SK-N-SH (cell line): Measurements from ENCODE around the gene TCTN1.
"Not testable (repeated sequence)": the region's sequence is repeated elsewhere in the genome, so short reads cannot be mapped to it uniquely, and the experiment has no call there.

Experiments
- CTCF ChIP-seq: fragments of 200-600 bp; sonication (generic); IDR thresholded peaks from 2 replicates; pipeline ENCODE4 v1.6.1; 2017; ENCODE audit warnings: antibody characterized with exemption, mild to moderate bottlenecking, moderate library complexity
- EP300 ChIP-seq, 2 experiments: IDR thresholded peaks; 2 replicates each; pipeline versions ENCODE4 v1.4.0 to v1.6.1; 2012; ENCODE audit warnings: borderline replicate concordance in 1 of 2, low read depth in 1 of 2, low read length in 1 of 2
- FOSL2 ChIP-seq: IDR thresholded peaks from 2 replicates; pipeline ENCODE4 v1.4.0; 2012; ENCODE audit warnings: low read depth, mild to moderate bottlenecking, moderate library complexity, borderline replicate concordance
- GATA2 ChIP-seq: sonication (generic); formaldehyde crosslinking; IDR thresholded peaks from 2 replicates; pipeline ENCODE4 v1.5.0; 2020; ENCODE audit warnings: mild to moderate bottlenecking, missing genetic modification reagents
- PBX3 ChIP-seq: IDR thresholded peaks from 2 replicates; pipeline ENCODE4; 2012
- RAD21 ChIP-seq: IDR thresholded peaks from 2 replicates; pipeline ENCODE4 v1.6.1; 2012; ENCODE audit warnings: mild to moderate bottlenecking, low read length
- USF2 ChIP-seq: fragments of 150-350 bp; IDR thresholded peaks from 2 replicates; pipeline ENCODE4 v1.6.1; 2017; ENCODE audit warnings: antibody characterized with exemption, low read length, low read depth, borderline replicate concordance

- not testable (repeated sequence) for TF ChIP-seq CTCF; EP300 (IDR thresholded peaks at IDR 0.05; ENCODE audit: borderline replicate concordance in 1 of 2, low read depth in 1 of 2, low read length in 1 of 2); FOSL2; USF2; GATA2; PBX3; RAD21
Measured at GRCh38 chr12:110592919-110593318, 21.0 kb upstream of the TCTN1 start.
